Testis (tissue), 2 donors: Measurements from ENCODE around the gene CPT1B.

Source experiments
- CTCF ChIP-seq, 3 experiments: fragments of 450-650 bp in 2 of 3; fragments of 200-600 bp in 1 of 3; sonication (generic) in 1 of 3; IDR thresholded peaks; one replicate each; pipeline ENCODE4 v1.5.1; 2016 to 2019; ENCODE audit warnings: antibody characterized with exemption in 3 of 3, mild to moderate bottlenecking in 2 of 3, moderate library complexity in 1 of 3
- POLR2A ChIP-seq: fragments of 450-650 bp; IDR thresholded peaks from one replicate; pipeline ENCODE4 v1.6.1; 2017; ENCODE audit warnings: antibody characterized with exemption, mild to moderate bottlenecking, moderate library complexity

- TF ChIP-seq CTCF (IDR thresholded peaks at IDR 0.05), result no peak
- no peak for TF ChIP-seq POLR2A
Measured at GRCh38 chr22:50530580-50530876, 47.7 kb downstream of the CPT1B start.
